NCI-H1105 treated with DMSO at 0.1 percent for 48 hours (cell line): ENCODE data around the gene RAE1.
"Not testable (repeated sequence)": the region's sequence is repeated elsewhere in the genome, so short reads cannot be mapped to it uniquely, and the experiment has no call there.

Experiments used
- DNase-seq: peaks from one replicate; lab custom pipeline; 2025; lab: John Stamatoyannopoulos, UW

The RAE1 gene

DNA sequence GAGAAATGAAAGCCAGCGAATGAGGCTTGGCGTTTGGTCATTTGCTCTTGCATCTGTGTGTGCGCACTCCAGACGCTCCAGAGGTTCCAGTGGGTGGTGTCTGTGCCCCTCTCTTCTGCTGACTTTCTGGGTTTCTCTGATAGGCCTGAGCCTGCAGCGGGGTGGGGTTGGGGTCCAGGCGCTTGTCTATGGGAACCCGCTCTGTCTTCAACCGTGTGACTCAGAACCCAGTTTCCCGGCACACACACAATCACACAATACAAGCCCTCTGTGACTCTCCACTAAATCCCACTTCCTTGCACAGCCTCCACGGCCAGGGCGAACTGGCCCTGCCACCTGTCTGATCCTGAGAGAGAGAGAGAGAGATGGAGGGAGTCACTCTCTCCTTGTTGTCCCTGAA lies 64.7 kb downstream of the RAE1 start:
- DNase-seq, result no peak

DNA sequence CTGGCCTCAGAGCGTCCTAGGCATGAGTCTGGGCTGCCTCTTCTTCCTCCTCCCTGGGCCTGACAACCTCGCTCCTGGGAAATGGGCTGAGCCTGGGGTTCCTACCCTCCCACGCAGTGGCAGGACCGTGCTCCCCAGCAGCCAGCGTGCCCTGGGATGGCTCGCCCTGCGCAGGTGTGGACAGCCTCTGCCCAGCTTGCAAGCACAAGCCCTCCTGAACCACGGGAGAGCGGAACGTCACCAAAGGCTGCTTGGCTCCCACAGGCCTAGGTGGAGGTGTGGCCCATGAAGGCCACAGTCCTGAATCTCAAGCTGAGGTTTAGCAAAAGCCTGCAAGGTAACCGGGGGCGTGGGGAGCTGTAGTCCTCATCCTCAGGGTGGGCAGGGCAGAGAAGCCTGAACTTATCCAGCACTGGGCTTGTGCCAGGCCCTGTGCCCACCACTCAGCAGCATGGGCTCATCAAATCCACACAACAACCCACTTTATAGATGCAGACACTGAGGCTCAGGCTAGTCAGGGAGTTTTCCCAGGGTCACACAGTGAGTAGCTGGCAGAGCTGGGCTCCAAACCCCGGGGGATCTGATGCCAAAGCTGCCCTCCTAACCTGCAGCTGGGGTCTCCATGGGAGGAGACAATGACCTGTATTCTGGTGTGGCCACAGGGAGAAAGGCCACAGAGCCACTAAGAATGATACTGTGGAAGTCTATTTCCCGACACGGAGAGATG lies 65.4 kb downstream of the RAE1 start:
- no peak for DNase-seq

DNA sequence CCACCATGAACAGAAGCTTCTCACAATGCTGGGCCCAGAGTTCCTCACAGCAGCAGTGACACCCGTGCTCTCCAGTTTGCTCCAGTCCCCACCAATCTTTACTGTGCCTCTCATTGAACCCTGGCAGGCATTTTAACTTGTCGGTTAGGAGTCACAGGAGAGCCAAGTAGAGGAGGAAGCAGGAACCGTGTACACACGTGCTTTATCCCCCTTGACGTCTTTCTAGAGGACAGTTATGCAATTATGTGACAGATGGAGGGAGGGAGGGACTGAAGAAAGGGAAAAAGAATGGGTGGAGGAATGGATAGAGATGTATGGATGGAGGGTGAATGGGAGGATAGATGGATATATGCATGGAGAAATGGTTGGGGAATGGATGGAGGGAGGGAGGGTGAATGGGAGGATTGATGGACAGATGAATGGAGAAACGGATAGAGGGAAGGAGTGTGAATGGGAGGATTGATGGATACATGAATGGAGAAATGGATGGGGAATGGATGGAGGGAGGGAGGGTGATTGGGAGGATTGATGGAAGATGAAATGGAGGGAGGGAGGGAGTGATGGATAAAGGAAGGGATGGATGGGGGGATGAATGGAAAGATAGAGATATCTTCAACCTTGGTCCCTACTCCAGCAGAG lies 66.1 kb downstream of the RAE1 start:
- no peak for DNase-seq

DNA sequence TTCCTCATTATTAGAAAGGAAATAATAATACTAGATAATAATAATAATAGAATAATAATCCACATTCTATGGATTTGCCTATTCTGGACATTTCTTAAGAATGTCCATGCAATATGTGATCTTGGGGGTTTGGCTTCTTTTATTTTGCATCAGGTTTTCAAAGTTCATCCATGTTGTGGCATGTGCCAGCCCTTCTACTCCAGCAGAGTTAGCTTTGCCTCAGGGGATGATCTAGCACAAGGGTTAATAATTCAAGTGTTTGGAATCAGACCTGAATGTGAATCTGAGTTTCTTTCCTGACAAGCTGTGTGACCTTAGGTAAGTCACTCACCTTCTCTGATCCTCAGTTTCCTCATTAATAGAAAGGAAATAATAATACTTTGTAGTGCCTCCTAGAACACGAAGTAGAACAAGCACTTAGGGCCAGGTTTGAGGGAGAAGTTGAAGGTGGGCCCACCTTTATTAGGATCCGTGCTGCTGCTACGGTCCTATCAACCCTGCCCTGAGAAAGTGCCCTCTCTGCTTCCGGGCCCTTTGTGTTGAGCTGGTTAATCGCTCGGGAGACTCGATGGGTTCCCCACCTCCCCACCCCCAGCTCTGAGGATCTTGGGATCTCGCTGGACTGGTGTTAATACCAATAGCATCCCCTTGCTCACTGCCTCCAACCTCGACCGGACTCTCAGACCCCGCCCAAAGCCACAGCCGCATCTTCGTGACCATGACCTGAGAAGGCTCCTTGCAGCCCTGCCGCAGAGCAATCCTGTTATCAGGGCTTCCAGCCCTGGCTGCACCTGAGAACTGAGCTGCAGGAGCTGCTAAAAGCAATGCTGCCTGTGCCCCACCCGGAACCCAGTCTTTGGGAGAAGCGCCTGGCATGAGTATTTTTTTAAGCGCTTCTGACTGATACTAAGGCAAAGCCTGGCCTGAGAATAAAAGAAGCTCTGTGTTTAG lies 67.0 kb downstream of the RAE1 start:
- DNase-seq, result no peak

DNA sequence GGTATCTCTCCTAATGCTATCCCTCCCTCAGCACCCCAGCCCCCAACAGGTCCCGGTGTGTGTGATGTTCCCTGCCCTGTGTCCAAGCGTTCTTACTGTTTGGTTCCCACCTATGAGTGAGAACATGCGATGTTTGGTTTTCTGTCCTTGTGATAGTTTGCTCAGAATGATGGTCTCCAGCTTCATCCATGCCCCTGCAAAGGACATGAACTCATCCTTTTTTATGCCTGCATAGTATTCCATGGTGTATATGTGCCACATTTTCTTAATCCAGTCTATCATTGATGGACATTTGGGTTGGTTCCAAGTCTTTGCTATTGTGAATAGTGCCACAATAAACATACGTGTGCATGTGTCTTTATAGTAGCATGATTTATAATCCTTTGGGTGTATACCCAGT lies 68.4 kb downstream of the RAE1 start:
- not testable (repeated sequence) for DNase-seq

DNA sequence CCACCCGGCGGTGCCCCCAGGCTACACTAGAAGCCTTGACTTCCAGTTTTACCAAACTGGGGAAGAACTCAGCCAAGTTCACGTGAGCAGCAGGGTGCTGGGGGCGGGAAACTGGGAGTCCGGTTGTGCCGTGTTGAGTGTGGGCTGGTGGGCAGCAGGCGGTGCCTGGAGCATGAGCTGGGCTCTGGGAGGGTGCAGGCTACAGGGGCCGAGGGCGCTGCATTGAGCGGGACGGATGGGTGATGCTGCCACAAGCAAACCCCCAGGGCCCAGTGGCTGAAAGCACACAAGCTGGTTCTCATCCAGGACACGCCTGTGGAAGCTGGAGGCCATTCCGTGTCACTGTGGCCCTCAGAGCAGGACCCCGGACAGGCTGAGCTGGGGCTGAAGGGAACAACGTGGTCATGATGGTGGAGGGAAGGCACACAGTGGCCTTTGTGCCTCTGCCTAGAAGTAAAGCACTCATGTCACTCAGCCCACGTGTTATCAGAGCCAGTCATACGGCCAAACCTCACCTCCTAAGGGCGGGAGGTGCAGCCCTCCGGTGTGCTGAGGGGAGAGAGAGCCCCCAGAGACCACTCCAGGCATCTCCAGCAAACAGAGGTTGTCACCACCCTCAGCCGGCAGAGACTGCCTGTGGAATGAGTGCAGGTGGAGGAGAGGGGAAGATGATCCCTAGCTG lies 69.7 kb downstream of the RAE1 start:
- no peak for DNase-seq

DNA sequence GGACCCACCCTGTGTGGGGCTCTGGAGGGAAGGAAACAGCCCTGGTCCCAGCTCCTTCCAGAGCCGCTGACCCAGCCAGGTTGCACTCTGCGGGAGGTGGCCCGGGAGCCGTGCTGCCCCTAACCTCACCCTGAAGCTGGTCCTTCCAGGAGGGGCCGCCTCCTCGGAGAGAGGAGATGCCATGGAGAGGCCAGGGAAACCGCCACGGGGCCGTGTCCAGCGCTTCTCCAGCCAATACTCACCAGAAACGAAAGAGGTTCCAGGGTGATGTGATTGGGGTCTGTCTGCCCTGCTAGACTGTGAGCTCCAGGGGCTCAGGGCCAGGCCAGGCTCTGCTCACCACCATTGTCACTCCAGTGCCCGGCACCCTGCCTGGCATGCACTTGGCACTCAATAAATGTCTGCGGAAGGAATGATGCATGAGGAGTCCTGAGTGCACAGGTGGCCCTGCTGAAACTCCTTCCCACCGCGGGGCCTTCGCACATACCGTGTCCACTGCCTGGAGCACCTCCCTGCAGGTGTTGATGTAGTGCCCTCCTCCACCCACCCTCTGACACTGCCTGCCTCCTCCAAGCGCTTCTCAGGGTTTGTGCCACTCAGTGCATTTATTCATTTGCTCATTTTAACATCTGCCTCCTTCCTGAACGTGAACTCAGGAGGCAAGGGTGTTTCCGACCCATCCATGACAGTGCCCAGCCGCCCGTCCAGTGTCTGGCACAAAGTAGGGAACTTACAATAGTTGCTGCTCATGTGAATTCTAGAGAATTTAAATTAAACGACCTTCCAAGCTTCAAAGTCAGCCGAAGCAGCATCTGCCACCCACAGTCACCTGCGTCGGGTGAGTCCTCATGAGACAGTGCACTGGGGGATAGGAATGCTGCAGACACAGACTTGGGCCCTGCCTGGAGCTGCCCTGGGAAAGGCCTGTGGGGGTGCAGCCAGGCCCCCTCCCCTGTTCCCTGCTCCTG lies 70.5 kb downstream of the RAE1 start:
- DNase-seq, result no peak

DNA sequence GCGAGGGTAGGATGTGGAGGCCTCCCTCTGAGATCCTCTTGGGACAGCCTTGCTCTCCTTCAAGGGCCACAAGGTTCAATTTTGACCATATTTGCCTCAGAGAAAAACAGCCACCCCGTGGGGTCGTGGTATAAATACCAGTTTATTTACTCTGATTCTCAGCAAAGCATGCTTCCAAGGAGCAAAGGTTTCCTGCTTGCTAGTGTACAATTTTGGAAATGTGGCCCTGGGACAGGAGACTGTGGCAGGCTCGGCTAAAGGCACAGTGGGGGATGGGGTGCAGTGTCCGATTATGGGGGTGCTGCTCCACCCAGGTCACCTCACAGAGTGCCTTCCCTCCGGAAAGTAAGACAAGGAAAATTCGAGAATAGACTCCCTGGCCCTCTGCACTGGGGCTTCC lies 71.2 kb downstream of the RAE1 start:
- DNase-seq, result no peak

DNA sequence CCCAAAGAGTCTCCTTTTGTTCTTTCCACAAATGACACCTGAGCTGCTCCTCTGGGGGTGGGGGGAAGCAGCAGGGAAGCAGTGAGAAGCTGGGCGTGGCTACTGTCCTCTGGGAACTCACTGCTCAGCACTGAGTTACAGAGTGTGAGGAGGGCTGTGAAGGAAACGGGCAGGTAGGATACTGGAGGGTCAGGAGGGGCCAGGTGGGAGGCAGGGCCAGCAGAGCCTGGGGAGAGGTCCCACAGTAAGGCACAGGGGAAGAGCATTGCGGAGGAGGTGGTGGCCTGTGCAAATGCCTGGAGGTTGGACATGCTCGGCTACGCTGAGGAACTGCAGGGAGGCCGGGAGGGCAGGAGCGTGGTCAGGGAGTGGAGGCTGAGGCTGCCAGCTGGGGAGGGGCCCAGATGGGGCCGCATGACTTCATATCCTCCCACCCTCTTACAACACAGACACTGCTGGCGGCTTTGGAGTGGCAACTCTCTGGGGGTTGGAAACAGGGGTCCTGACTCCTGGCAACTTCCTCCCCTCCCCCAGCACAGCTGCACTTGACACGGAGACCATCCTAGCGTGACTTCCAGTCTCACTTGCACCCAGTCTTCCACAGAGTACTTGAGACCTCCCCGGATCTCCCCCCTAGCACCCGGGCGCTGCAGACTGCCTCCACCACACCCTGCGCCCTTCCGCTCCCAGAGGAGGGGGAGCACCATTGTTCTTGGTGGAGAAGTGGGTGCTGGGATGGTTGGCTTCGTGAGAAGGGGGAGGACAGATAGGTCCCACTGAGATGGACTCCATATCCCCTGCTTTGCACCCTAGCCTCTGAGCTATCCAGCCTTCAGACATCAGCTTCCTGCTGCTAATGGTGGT lies 74.3 kb downstream of the RAE1 start:
- DNase-seq, result no peak

DNA sequence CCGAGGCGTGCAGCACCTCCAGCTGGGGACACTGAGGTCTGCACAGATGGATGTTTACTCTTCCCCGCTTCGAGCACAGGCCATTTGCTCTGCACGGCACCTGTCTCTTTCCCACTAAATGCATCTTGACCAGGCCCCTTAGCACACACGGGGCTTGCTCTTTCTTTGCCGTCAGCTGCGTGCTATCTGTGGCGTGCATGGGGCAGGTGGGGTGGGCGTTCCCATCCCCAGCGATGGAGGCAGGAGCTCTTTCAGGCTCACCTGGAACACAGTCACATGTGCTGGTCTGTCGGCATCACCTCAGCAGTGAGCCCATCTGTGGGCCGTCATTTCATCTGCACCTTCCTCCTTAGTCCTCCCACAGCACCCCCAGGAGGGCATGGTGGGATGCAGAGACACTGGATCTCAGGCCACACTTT lies 75.2 kb downstream of the RAE1 start:
- no peak for DNase-seq

DNA sequence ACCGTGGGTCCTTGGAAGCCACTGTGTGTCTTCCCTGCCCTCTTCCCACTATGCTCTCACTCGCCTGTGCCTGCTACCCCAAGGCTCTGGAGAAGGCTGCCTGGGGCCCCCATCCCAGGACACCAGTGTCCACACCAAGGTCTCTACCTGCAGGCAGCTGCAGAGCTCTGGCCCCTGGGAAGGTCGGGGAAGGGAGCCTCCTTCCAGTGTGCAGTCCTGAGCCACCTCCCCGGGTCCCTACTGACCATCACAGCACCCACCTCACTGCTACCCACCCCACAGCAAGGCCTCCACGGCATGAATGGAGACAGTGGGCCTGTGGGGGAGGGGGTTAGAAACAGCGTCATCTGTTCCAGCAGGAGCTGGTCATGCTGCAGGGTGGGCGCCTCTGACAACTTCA lies 75.8 kb downstream of the RAE1 start:
- DNase-seq, result no peak

DNA sequence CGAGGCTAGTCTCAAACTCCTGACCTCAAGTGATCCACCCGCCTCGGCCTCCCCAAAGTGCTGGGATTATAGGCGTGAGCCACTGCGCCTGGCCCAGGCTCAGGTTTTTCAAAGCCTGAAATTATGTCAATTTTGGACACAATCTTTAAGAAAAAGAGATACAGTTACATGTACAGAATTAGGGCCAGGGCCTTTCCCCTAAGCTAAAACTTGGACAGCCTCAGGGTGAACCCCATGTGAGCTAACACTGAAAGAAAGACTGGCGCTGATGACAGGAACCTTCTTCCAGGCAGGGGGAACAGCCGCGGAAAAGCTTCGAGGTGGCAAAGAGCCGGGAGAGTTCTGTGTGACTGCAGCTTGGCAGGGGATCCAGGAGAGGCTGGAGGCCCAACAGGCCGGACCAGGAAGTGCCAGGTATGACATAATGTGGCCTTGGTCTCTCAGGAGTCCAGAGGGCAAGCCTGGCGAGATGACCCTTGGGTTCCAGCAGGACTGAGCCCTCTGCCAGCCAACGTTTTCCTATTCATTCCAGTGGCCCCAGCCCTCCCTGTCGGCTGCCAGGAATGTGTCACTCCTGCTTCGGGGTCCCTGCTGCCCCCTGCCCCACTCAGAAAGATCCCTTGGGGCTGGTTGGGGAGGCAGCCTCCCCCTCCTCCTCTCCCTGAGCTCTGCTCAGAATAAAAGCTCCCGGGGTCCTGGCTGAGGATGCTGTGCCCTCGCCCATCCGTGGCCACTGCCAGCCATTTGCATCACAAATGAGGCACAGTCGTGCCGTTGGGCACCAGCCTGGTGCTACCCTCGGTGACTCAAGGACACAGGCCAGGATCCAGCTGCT lies 77.5 kb downstream of the RAE1 start:
- DNase-seq, result no peak
